Measurements from ENCODE around the gene KATNB1.

DNA sequence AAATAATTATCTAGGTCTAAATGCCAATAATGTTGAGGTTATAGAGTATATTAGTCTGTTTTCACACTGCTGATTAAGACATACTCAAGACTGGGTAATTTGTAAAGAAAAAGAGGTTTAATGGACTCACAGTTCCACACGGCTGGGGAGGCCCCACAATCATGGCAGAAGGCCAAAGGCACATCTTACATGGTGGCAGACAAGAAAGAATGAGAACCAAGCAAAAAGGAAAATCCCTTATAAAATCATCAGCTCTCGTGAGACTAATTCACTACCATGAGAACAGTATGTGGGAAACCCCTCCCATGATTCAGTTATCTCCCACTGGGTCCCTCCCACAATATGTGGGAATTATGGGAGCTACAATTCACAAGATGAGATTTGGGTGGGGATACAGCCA, 2.9 kb upstream of the KATNB1 start:
- TF ChIP-seq EZH2 (IDR thresholded peaks at IDR 0.05), result no peak
- TF ChIP-seq, protein P1, sequence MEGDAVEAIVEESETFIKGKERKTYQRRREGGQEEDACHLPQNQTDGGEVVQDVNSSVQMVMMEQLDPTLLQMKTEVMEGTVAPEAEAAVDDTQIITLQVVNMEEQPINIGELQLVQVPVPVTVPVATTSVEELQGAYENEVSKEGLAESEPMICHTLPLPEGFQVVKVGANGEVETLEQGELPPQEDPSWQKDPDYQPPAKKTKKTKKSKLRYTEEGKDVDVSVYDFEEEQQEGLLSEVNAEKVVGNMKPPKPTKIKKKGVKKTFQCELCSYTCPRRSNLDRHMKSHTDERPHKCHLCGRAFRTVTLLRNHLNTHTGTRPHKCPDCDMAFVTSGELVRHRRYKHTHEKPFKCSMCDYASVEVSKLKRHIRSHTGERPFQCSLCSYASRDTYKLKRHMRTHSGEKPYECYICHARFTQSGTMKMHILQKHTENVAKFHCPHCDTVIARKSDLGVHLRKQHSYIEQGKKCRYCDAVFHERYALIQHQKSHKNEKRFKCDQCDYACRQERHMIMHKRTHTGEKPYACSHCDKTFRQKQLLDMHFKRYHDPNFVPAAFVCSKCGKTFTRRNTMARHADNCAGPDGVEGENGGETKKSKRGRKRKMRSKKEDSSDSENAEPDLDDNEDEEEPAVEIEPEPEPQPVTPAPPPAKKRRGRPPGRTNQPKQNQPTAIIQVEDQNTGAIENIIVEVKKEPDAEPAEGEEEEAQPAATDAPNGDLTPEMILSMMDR (IDR thresholded peaks at IDR 0.05), result no peak

All from neural progenitor cell (in vitro differentiated cells).